Stimulated activated effector memory CD8-positive, alpha-beta T cell treated with anti-CD3 and anti-CD28 coated beads, Interleukin-12 subunit alpha, Interleukin-12 subunit beta, amount 100 ng/mL, for 72 hours (primary cell): ENCODE results near the gene POLH.
A peak's percentile ranks its signal among the peaks of the same experiment; 100 is the strongest.
"Not testable (repeated sequence)": the region's sequence is repeated elsewhere in the genome, so short reads cannot be mapped to it uniquely, and the experiment has no call there.

ENCODE experiments used
- ATAC-seq: fragments of 150-1000 bp; cut with Tn5 transposase; 2 replicates; pipeline ENCODE4 v1.10.0; 2021
- DNase-seq, 2 donors: peaks; one replicate each; pipeline ENCODE4 v3.0.0; 2021 to 2022; ENCODE audit warnings: low spot score in 2 of 2
- H3K27ac Mint-ChIP-seq: one replicate; pipeline ENCODE4 v1.8.0; 2022; ENCODE audit warnings: mild to moderate bottlenecking, mixed read lengths
- H3K36me3 Mint-ChIP-seq: one replicate; pipeline ENCODE4 v1.8.0; 2022; ENCODE audit warnings: mild to moderate bottlenecking, mixed read lengths
- H3K4me1 Mint-ChIP-seq: one replicate; pipeline ENCODE4 v1.8.0; 2022; ENCODE audit warnings: mixed read lengths
- H3K4me3 Mint-ChIP-seq: one replicate; pipeline ENCODE4 v1.8.0; 2022; ENCODE audit warnings: mild to moderate bottlenecking, mixed read lengths
- H3K9me3 Mint-ChIP-seq: one replicate; pipeline ENCODE4 v1.8.0; 2022; ENCODE audit warnings: mixed read lengths

The POLH gene

DNA sequence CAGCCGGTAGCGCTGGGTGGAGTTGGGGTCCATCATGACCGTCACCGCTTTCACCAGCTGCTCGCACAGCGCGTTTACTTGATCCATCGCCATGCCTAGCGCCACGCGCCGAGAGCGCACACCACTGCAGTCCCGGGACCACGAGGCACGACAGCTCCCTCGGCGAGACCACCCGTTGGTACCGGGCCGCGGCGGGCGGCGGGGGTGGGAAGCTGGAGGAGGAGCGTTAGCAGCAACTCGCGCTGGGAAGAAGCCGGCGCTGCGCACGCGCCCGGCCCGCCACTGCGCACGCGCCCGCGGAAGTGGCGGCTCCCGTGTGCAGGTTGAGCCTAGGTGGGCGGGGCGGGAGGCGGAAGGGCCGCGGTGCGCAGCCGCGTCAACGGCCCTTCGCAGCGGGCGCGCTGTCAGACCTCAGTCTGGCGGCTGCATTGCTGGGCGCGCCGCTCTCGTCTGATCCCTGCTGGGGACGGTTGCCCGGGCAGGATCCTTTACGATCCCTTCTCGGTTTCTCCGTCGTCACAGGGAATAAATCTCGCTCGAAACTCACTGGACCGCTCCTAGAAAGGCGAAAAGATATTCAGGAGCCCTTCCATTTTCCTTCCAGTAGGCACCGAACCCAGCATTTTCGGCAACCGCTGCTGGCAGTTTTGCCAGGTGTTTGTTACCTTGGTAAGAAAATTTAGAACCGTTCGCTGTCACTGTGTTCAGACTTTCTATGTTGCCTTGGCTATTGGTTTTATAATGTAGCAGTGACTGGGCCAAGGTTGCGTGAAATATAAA is at the start of gene POLH, which contains the start of gene XPO5:
POLH (plus strand) TSS at position 414 of the 780 bp plus-strand sequence. CDS start 6,135 bp downstream, outside the sequence.
XPO5 (minus strand) TSS at position 267 of the 780 bp plus-strand sequence; CDS start at position 93, 174 bp downstream.
- no peaks in the 10 kb centered on the region for H3K9me3 Mint-ChIP-seq
- peaks cover 62% of the 10 kb centered on the region for H3K36me3 Mint-ChIP-seq
- peak within 1 kb of the TSS; percentile 96 for H3K27ac Mint-ChIP-seq
- peaks cover 34% of the 10 kb centered on the region for H3K4me1 Mint-ChIP-seq
- peak; percentile 85 to 95 for DNase-seq
- peak; percentile 94 for ATAC-seq
- H3K4me3 Mint-ChIP-seq = peak within 1 kb of the TSS; percentile 99

DNA sequence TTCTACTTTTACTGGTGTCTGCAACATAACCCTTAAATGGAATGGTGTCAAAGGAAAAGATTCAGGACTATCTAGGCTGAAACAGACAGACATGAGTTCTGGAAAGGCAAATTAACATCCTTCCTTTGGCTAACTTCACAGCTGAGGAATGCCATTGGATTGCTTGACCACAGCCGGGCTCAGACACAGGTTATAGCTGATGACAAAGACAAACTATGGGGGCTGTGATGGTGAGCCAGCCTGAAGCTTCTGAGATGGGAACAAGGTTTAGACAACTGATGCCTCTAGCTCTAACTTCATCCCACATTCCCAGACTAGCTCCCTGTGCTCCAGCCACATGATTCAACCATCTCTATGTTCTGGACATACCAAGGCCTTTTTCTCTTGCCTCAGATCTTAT is 43.8 kb upstream of the POLH start:
- Mint-ChIP-seq H3K4me1 (no peaks in the 10 kb centered on the region), H3K4me3 (no peak overlapping the region), H3K9me3 (no peaks in the 10 kb centered on the region), H3K36me3 (peaks cover 52% of the 10 kb centered on the region), H3K27ac (peak overlapping the region; percentile 43)
- no peak for DNase-seq
- ATAC-seq = no peak

DNA sequence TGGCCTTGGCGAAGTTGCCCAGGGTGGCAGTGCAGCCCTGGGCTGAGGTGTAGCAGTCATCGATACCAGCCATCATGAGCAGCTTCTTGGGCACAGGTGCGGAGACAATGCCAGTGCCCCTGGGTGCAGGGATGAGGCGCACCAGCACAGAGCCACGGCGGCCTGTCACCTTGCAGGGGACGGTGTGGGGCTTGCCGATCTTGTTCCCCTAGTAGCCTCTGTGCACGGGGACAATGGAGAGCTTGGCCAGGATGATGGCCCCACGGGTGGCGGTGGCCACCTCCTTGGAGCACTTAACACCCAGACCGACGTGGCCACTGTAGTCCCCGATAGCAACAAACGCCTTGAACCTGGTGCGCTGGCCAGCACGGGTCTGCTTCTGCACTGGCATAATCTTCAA is 37.0 kb upstream of the POLH start:
- H3K36me3 Mint-ChIP-seq = peaks cover 100% of the 10 kb centered on the region

DNA sequence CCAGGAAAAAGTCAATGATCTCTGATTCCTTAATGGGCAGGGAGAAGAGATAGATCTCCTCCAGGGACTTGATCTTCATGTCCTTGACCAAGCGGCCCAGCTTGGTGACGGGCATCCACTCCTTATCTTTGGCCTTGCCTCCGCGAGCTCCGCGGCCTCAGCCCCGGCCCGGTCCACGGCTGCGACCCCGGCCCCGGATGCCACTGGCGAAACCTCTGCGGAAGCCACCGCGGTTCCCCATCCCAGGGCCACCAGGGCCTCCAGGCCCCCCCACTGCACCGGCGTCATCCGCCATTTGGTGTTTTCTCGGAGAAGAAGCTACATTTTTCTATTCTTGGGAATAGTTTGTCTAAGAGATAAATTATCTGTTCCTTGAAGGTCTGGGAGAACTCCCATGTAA is 36.6 kb upstream of the POLH start:
- ATAC-seq, H3K4me1 Mint-ChIP-seq, DNase-seq, H3K9me3 Mint-ChIP-seq, H3K27ac Mint-ChIP-seq, H3K4me3 Mint-ChIP-seq: not testable (repeated sequence)
- peaks cover 100% of the 10 kb centered on the region for H3K36me3 Mint-ChIP-seq

More for the DNA sequence above, 37.0 kb upstream of the POLH start:
- not testable (repeated sequence) for ATAC-seq, DNase-seq, H3K4me3 Mint-ChIP-seq, H3K27ac Mint-ChIP-seq, H3K4me1 Mint-ChIP-seq, H3K9me3 Mint-ChIP-seq

DNA sequence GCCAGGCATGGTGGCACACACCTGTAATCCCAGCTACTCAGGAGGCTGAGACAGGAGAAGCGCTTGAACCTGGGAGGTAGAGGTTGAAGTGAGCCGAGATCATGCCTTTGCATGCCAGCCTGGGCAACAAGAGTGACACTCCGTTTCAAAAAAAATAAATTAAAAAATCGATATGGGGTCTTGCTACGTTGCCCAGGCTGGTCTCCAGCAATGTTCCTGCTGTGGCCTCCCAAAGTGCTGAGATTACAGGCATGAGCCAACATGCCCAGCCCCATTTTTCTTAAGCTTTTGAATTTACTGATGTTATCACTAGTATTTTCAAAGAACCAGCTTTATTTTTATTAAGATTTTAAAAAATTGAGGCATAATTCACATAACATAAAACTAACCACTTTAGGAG is 35.5 kb upstream of the POLH start:
- Mint-ChIP-seq H3K36me3 (peaks cover 100% of the 10 kb centered on the region), H3K4me1 (no peaks in the 10 kb centered on the region), H3K27ac (no peak overlapping the region), H3K9me3 (no peaks in the 10 kb centered on the region), H3K4me3 (no peak overlapping the region)
- DNase-seq = no peak
- ATAC-seq = no peak

DNA sequence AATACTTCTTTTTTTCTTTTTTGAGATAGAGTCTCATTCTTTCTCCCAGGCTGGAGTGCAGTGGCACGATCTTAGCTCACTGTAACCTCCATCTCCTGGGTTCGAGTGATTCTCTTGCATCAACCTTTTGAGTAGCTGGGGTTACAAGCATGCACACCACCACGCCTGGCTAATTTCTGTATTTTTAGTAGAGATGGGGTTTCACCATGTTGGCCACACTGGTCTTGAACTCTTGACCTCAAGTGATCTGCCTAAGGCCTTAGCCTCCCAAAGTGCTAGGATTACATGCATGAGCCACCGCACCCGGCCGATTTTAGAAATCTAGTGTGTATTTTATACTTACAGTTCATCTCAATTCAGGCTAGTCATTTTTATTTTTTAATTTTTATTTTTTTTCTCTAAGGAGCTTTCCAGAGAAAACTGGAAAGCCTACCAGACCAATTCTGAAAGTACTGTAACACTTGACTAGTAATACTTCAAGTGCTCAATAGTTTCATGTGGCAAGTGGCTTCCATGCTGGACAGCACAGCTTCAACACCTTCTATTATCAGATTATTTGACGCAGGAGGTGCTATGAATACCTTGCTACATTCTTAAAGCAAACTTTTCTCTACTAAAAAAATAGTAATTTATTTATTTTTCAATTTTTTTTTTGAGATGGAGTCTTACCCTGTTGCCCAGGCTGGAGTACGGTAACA is 34.1 kb upstream of the POLH start:
- no peak overlapping the region for H3K27ac Mint-ChIP-seq
- peaks cover 100% of the 10 kb centered on the region for H3K36me3 Mint-ChIP-seq
- no peak for DNase-seq

DNA sequence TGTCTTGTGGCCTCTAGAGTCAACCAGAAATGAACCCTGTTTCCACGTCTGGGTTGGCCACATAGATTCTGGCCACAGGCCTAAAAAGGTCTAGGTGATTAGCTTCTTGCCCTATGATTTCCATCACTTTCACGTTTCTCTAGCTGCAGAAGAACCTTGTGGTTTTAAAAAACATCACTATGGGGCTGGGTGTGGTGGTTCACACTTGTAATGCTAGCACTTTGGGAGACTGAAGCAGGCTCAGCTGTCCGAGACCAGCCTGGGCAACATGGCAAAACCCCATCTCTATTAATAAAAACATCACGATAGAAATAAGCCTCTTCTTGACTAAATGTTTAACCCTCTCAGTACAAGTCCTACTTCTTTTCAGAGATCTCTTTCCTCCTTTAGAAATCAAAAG is 31.5 kb upstream of the POLH start:
- Mint-ChIP-seq H3K4me3 (no peak overlapping the region), H3K36me3 (peaks cover 100% of the 10 kb centered on the region), H3K9me3 (no peaks in the 10 kb centered on the region), H3K4me1 (no peaks in the 10 kb centered on the region), H3K27ac (no peak overlapping the region)
- DNase-seq (no peak), ATAC-seq (no peak)

More for the DNA sequence above, 34.1 kb upstream of the POLH start:
- no peak for ATAC-seq
- H3K4me3 Mint-ChIP-seq = no peak overlapping the region
- H3K9me3 Mint-ChIP-seq = no peaks in the 10 kb centered on the region
- H3K4me1 Mint-ChIP-seq = no peaks in the 10 kb centered on the region

DNA sequence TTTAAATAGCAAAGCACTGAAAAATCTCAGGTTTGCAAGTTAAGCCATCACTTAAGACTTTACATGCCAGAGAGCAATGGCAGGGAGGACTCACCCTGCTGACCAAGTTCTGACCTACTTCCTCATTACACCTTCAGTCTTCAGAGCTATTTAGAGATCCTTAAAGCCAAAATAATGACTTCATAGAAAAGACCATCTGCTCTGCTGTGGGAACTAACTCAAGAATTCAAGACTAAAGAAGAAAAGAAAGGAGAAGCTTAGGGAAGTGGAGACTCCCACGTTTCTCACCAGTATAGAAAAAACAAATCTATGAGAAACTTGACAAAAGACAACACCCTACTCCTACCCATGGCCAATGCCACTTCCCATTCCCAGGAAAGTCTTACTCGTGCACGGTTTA is 28.8 kb upstream of the POLH start:
- H3K36me3 Mint-ChIP-seq = peaks cover 100% of the 10 kb centered on the region
- H3K4me3 Mint-ChIP-seq = no peak overlapping the region
- H3K4me1 Mint-ChIP-seq = no peaks in the 10 kb centered on the region
- H3K9me3 Mint-ChIP-seq = no peaks in the 10 kb centered on the region
- no peak for ATAC-seq
- H3K27ac Mint-ChIP-seq = peak overlapping the region; percentile 62
- no peak for DNase-seq

DNA sequence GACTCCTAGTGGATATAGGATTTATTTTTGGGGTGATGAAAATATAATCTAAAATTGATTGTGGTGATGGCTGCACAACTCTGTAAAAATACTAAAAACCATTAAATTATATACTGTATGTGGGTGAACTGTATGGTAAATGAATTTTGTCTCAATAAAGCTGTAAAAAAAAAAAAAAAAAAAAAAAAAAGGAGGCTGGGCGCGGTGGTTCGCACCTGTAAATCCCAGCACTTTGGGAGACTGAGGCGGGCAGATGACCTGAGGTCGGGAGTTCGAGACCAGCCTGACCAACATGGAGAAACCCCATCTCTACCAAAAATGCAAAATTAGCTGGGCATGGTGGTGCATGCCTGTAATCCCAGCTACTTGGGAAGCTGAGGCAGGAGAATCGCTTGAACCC is 18.4 kb upstream of the POLH start:
- not testable (repeated sequence) for DNase-seq, H3K27ac Mint-ChIP-seq, ATAC-seq, H3K4me3 Mint-ChIP-seq, H3K9me3 Mint-ChIP-seq, H3K4me1 Mint-ChIP-seq
- peaks cover 100% of the 10 kb centered on the region for H3K36me3 Mint-ChIP-seq

DNA sequence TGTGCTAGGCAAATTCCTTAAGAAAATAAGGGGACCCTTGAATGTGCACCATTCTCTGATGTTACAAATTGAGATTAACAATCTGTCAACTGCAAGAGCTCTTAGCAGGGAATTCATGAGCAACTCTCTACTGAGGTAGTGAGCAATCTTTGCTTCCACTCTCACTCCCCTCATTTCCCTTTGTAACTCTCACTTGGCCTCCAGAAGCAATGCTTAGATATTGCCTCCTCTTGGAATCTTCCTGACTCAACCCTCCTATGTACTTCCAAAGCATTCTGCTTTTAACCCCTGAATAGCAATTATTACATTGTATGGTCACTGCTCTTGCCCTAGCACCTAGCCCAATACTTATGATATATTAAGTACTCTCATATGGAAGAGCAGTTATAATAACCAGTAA is 16.7 kb upstream of the POLH start:
- DNase-seq (no peak), ATAC-seq (no peak)
- no peak overlapping the region for H3K4me3 Mint-ChIP-seq
- no peak overlapping the region for H3K27ac Mint-ChIP-seq
- H3K4me1 Mint-ChIP-seq = no peaks in the 10 kb centered on the region
- H3K9me3 Mint-ChIP-seq = no peaks in the 10 kb centered on the region
- peaks cover 100% of the 10 kb centered on the region for H3K36me3 Mint-ChIP-seq

DNA sequence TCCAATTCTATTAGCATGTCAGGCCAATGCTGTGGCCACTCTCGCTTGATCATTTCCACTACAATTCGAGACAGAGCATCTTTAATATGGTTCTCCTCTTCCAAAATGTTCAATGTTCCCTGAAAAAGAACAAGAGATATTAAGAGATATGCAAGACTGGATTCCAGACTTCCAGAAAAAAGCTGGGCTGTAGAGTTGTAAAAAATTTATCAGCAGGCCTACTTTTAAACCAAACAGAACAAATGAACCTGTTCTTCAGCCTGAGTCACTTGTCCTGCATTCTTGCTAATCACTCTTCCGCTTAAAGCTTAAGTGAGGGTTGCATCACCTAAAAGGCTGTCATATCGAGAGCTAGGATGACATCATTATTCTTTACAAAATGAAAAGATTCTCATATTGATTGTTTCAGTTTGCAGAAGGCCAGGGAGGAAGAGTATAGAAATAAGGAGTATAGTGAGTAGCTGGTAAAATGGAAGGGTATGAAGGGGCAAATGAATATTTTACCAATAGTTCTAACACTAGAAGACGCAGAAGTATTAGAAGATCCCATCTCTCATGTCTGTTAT is 5.0 kb upstream of the POLH start:
- H3K4me1 Mint-ChIP-seq = peaks cover 13% of the 10 kb centered on the region
- H3K27ac Mint-ChIP-seq = peak overlapping the region; percentile 88
- ATAC-seq (peak; percentile 85), DNase-seq (no peak)
- no peaks in the 10 kb centered on the region for H3K9me3 Mint-ChIP-seq
- peak overlapping the region; percentile 32 for H3K4me3 Mint-ChIP-seq
- peaks cover 91% of the 10 kb centered on the region for H3K36me3 Mint-ChIP-seq

DNA sequence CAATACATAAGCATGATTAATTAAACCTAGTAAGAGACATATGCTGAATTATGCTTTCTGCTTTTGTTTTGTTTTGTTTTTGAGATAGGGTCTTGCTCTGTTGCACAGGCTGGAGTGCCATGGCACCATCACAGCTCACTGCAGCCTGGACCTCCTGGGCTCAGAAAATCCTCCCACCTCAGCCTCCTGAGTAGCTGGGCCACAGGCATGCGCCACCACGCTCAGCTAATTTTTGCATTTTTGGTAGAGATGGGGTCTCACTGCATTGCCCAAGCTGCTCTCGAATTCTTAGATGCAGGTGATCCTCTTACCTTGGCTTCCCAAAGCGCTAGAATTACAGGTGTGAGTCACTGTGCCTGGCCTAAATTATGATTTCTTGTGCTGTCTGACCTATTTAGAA is 4.0 kb upstream of the POLH start:
- DNase-seq (no peak), ATAC-seq (no peak)
- peaks cover 16% of the 10 kb centered on the region for H3K4me1 Mint-ChIP-seq
- H3K9me3 Mint-ChIP-seq = no peaks in the 10 kb centered on the region
- H3K27ac Mint-ChIP-seq = peak overlapping the region; percentile 88
- peaks cover 80% of the 10 kb centered on the region for H3K36me3 Mint-ChIP-seq
- H3K4me3 Mint-ChIP-seq = no peak overlapping the region

DNA sequence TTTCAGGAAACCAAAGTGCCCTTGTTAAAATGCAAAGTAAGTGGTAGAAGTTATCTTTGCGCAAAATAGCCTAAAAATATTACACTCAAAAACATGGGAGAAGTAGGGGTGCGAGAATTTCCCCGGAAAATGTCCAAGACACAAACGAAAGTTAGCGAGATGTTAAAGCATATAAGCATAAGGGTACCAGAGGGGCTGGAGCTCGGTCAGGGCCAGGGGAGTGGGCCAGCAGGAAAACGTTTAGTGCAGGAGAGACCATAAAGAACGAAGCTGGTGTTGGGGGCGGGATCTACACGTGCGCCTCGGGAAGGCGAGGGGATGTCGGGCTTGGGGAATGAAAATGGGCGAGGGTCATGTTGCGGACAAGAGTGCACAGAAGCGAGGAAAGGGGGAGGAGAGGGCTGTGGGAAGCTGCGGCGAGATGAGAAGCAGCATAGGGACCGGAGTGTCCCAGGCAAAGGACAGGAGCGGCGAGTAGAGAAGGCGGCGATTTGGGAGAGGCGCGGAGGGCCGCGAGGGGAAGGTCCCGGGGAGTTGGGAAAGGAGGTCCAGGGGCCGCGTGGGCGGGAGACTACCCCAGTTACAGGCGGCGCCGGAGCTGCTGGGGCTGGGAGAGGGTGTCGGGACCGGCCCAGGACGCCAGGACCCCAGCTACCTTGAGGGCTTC is 747 bp upstream of the POLH start:
- H3K4me1 Mint-ChIP-seq = peaks cover 37% of the 10 kb centered on the region
- peak overlapping the region; percentile 99 for H3K4me3 Mint-ChIP-seq
- peaks cover 69% of the 10 kb centered on the region for H3K36me3 Mint-ChIP-seq
- no peaks in the 10 kb centered on the region for H3K9me3 Mint-ChIP-seq
- no peak for DNase-seq
- no peak for ATAC-seq
- peak overlapping the region; percentile 96 for H3K27ac Mint-ChIP-seq

DNA sequence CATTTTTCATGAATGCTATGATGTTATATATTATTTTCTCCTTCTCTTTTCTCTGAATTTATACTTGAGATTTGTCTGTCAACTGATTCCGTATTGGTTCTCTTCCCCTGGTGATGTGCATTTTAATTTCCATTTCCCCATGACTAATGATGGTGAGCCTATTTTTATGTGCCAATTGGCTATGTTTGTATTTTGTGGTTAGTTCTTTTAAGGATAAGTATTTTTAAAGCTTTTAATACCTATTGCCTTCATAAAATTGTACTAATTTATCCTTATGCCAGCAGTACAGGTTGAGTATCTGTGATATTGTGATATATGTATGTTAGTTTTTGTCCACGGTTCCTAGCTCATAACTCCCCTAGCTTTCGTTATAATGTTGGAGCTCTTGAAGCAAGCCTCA is 2.8 kb downstream of the POLH start:
- peak overlapping the region; percentile 77 for H3K27ac Mint-ChIP-seq
- peak overlapping the region; percentile 15 for H3K4me3 Mint-ChIP-seq
- DNase-seq = no peak
- no peaks in the 10 kb centered on the region for H3K9me3 Mint-ChIP-seq
- peaks cover 27% of the 10 kb centered on the region for H3K4me1 Mint-ChIP-seq
- ATAC-seq = no peak
- H3K36me3 Mint-ChIP-seq = peaks cover 53% of the 10 kb centered on the region

DNA sequence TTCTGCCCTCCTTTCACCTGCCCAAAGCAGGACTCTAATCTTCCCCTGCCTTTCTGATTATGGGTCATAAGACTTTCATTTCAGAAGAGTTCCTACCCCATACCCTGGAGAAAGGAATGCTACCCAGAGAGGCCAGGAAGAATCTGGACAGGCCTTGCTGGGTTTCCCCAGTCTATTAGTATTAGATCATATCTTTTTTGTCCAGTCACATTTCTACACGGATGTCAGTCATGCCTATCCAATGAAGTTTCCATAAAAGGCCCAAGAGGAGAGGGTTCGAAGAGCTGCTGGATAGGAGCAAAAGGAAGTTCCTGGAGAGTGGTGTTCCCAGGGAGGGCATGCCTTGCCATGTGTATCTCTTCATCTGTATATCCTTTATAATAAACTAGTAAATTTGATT is 3.2 kb downstream of the POLH start:
- Mint-ChIP-seq H3K9me3 (no peaks in the 10 kb centered on the region), H3K4me1 (peaks cover 31% of the 10 kb centered on the region), H3K27ac (peak overlapping the region; percentile 77), H3K36me3 (peaks cover 56% of the 10 kb centered on the region), H3K4me3 (peak overlapping the region; percentile 15)
- ATAC-seq (no peak), DNase-seq (no peak)
